ENCODE results near the gene SNX32.

Gene SNX32

GRCh38 chr11:65786786-65787636 is 46.8 kb upstream of the SNX32 start, which contains the start of gene OVOL1:
TSS of gene OVOL1 (plus strand) at chr11:65787063. CDS start at chr11:65787374, 311 bp downstream.
- Histone ChIP-seq H3K36me3 (ENCODE audit: control insufficient read depth, low read length) (no peaks in the 10 kb centered on the region), H4K20me1 (ENCODE audit: control insufficient read depth, insufficient read depth, low read depth, low read length) (no peaks in the 10 kb centered on the region; the same call in 1 of the 2 replicates), H3K9me3 (ENCODE audit: control insufficient read depth, insufficient read depth, low read length) (no peaks in the 10 kb centered on the region), H3K9me2 (replicated peaks; ENCODE audit: control insufficient read depth, low read length) (no peaks in the 10 kb centered on the region), H3K4me3 (ENCODE audit: low read length) (peak within 1 kb of the TSS; percentile 61), H3F3A (ENCODE audit: control insufficient read depth, insufficient read depth) (no peaks in the 10 kb centered on the region), H3K27ac (ENCODE audit: low read depth, low read length) (no peak within 1 kb of the TSS), H3K27me3 (ENCODE audit: control insufficient read depth, low read length) (peaks cover 64% of the 10 kb centered on the region), H3K4me1 (ENCODE audit: control insufficient read depth, low read length) (peaks cover 43% of the 10 kb centered on the region), H3K4me2 (ENCODE audit: low read length) (peak within 1 kb of the TSS; percentile 79), H3K79me2 (ENCODE audit: control insufficient read depth, low read length) (no peaks in the 10 kb centered on the region)
- TF ChIP-seq EZH2phosphoT487 (IDR thresholded peaks at IDR 0.05; ENCODE audit: borderline replicate concordance, low read length): peak; percentile 98
- TF ChIP-seq, protein P1, sequence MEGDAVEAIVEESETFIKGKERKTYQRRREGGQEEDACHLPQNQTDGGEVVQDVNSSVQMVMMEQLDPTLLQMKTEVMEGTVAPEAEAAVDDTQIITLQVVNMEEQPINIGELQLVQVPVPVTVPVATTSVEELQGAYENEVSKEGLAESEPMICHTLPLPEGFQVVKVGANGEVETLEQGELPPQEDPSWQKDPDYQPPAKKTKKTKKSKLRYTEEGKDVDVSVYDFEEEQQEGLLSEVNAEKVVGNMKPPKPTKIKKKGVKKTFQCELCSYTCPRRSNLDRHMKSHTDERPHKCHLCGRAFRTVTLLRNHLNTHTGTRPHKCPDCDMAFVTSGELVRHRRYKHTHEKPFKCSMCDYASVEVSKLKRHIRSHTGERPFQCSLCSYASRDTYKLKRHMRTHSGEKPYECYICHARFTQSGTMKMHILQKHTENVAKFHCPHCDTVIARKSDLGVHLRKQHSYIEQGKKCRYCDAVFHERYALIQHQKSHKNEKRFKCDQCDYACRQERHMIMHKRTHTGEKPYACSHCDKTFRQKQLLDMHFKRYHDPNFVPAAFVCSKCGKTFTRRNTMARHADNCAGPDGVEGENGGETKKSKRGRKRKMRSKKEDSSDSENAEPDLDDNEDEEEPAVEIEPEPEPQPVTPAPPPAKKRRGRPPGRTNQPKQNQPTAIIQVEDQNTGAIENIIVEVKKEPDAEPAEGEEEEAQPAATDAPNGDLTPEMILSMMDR (IDR thresholded peaks at IDR 0.05; ENCODE audit: low read depth, low read length, poor library complexity, severe bottlenecking): no peak

DNA sequence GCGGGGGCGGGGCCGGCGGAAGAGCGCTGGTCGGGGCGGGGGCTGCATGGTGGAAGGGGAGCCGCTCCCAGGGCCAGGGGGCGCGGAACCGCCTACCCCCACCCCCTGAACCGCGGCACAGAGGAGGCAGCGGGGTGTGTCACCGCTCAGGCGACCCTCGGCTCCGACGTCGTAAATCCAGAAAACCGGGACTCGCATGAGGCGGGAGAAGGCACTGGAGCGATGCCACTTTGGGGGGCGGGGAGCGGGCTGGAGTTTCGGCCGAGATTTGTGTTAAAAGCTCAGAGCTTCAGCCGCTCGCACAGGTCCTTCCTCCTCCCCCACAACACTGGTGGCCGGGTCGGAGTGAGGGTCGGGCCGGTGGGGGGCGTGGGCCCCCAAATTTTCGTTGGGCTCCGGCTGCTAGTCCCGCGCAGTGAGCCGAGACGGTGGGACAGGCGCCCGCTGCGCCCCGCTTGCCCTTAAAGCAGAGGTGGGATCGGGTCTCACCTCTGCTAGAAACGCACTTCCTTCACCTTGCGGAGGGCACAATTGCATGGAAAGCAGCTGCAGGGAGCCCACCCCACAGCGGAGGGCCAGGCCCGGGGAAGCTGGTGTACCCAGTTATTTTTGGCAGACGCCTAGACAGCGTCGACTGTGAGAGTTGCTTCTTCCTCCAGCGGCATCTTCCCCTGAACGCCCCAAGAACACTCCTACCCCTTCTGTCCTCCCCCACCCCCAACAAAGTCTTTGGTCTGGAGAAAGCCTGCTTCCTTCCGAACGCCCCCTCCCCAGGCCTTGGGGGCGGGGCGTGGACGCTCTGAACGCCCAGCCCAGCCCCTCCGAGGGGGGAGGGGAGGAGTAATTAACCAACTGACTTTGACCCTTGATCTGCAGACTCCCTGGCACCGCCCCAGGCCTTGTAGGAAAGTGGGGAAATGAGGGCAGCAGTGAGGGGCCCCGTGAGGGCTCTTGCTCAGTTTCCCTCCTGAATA is 45.8 kb upstream of the SNX32 start:
- Histone ChIP-seq H3K27ac (ENCODE audit: low read depth, low read length) (no peak overlapping the region), H3K4me2 (ENCODE audit: low read length) (peak overlapping the region; percentile 51), H3K36me3 (ENCODE audit: control insufficient read depth, low read length) (no peaks in the 10 kb centered on the region), H3K79me2 (ENCODE audit: control insufficient read depth, low read length) (no peaks in the 10 kb centered on the region), H3F3A (ENCODE audit: control insufficient read depth, insufficient read depth) (no peaks in the 10 kb centered on the region), H3K4me3 (ENCODE audit: low read length) (peak overlapping the region; percentile 34), H4K20me1 (ENCODE audit: control insufficient read depth, insufficient read depth, low read depth, low read length) (no peaks in the 10 kb centered on the region; the same call in 1 of the 2 replicates), H3K9me2 (replicated peaks; ENCODE audit: control insufficient read depth, low read length) (no peaks in the 10 kb centered on the region), H3K27me3 (ENCODE audit: control insufficient read depth, low read length) (peaks cover 58% of the 10 kb centered on the region), H3K4me1 (ENCODE audit: control insufficient read depth, low read length) (peaks cover 41% of the 10 kb centered on the region), H3K9me3 (ENCODE audit: control insufficient read depth, insufficient read depth, low read length) (no peaks in the 10 kb centered on the region)
- peak; percentile 98; the same call in 1 of the 2 replicates for TF ChIP-seq EZH2phosphoT487 (IDR thresholded peaks at IDR 0.05; ENCODE audit: borderline replicate concordance, low read length)
- TF ChIP-seq, protein P1 (IDR thresholded peaks at IDR 0.05; ENCODE audit: low read depth, low read length, poor library complexity, severe bottlenecking): no peak

DNA sequence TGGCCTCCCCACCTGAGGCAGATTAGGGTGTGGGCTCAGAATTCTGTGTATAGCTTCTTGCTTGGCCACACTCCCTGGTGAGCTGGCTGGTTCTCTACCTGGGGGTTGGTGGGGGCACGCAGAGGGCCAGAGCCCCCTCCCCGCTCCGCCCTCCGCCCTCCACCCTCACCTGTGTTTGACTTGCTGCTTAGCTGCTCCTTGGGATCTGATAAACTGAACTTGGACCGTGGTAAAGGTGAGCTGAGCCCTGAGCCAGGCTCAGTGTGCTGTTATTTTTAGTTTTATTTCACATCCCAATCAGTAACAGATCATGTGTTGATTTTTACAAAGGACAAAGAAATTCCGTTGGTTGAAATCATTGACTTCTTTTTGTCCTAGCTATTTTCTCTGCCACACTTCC is 44.9 kb upstream of the SNX32 start:
- H3F3A ChIP-seq (ENCODE audit: control insufficient read depth, insufficient read depth): no peaks in the 10 kb centered on the region
- no peaks in the 10 kb centered on the region for H3K79me2 ChIP-seq (ENCODE audit: control insufficient read depth, low read length)
- no peak for TF ChIP-seq EZH2phosphoT487 (IDR thresholded peaks at IDR 0.05; ENCODE audit: borderline replicate concordance, low read length)
- TF ChIP-seq, protein P1 (IDR thresholded peaks at IDR 0.05; ENCODE audit: low read depth, low read length, poor library complexity, severe bottlenecking): no peak
- no peaks in the 10 kb centered on the region; the same call in 1 of the 2 replicates for H4K20me1 ChIP-seq (ENCODE audit: control insufficient read depth, insufficient read depth, low read depth, low read length)
- H3K9me3 ChIP-seq (ENCODE audit: control insufficient read depth, insufficient read depth, low read length): no peaks in the 10 kb centered on the region
- peaks cover 55% of the 10 kb centered on the region for H3K27me3 ChIP-seq (ENCODE audit: control insufficient read depth, low read length)
- H3K36me3 ChIP-seq (ENCODE audit: control insufficient read depth, low read length): no peaks in the 10 kb centered on the region
- no peak overlapping the region for H3K27ac ChIP-seq (ENCODE audit: low read depth, low read length)
- H3K4me2 ChIP-seq (ENCODE audit: low read length): peak overlapping the region; percentile 51; the same call in 1 of the 2 replicates
- no peaks in the 10 kb centered on the region for H3K9me2 ChIP-seq (replicated peaks; ENCODE audit: control insufficient read depth, low read length)
- no peak overlapping the region for H3K4me3 ChIP-seq (ENCODE audit: low read length)
- H3K4me1 ChIP-seq (ENCODE audit: control insufficient read depth, low read length): peaks cover 39% of the 10 kb centered on the region
